NCI-H146 treated with DMSO at 0.1 percent for 48 hours (cell line): ENCODE measurements around the gene PPP1R3E.

Experiments
- DNase-seq: peaks from one replicate; lab custom pipeline; 2025; ENCODE audit not compliant: unreplicated experiment; lab: John Stamatoyannopoulos, UW

The PPP1R3E gene

GRCh38 chr14:23249824-23250223 lies 52.8 kb downstream of the PPP1R3E start:
- no peak for DNase-seq

- no peak for DNase-seq
These were observed 54.1 kb downstream of the PPP1R3E start for GRCh38 chr14:23248601-23249000.
